Stimulated activated CD4-positive, alpha-beta T cell treated with anti-CD3 and anti-CD28 coated beads, Interleukin-2, amount 100 ng/mL, for 4 hours (primary cell): ENCODE data around the gene ALKBH3.
A peak's percentile ranks its signal among the peaks of the same experiment; 100 is the strongest.

Experiments
- DNase-seq: peaks from one replicate; pipeline ENCODE4 v3.0.0-alpha.2; 2020; ENCODE audit warnings: low read depth

ALKBH3 gene

GRCh38 chr11:43880640-43881159, at the start of gene ALKBH3:
Gene ALKBH3, plus strand, starts transcription at chr11:43880831. Its CDS starts 1,822 bp downstream, at chr11:43882653.
- peak; percentile 85 for DNase-seq

- DNase-seq, result peak; percentile 57
These were observed 49.6 kb upstream of the ALKBH3 start for GRCh38 chr11:43830928-43831440.

- no peak for DNase-seq
These were observed 48.1 kb upstream of the ALKBH3 start for GRCh38 chr11:43832536-43832935.

GRCh38 chr11:43833657-43834073, 47.0 kb upstream of the ALKBH3 start:
- DNase-seq, result no peak

- no peak for DNase-seq
These were observed 46.3 kb upstream of the ALKBH3 start for GRCh38 chr11:43834286-43834685.

- no peak for DNase-seq
These were observed 45.5 kb upstream of the ALKBH3 start for GRCh38 chr11:43835104-43835503.

- DNase-seq, result no peak
These were observed 42.8 kb upstream of the ALKBH3 start for GRCh38 chr11:43837879-43838278.

- DNase-seq, result no peak
These were observed 38.6 kb upstream of the ALKBH3 start for GRCh38 chr11:43842021-43842420.

- no peak for DNase-seq
These were observed 34.8 kb upstream of the ALKBH3 start for GRCh38 chr11:43845816-43846215.

- DNase-seq, result peak; percentile 51
These were observed 28.5 kb upstream of the ALKBH3 start for GRCh38 chr11:43852057-43852636.

GRCh38 chr11:43853781-43854180, 26.9 kb upstream of the ALKBH3 start:
- no peak for DNase-seq

- DNase-seq, result no peak
These were observed 23.6 kb upstream of the ALKBH3 start for GRCh38 chr11:43856993-43857392.

GRCh38 chr11:43861141-43861540, 19.5 kb upstream of the ALKBH3 start:
- no peak for DNase-seq

- no peak for DNase-seq
These were observed 14.1 kb upstream of the ALKBH3 start for GRCh38 chr11:43866520-43866919.

GRCh38 chr11:43866969-43867368, 13.7 kb upstream of the ALKBH3 start:
- DNase-seq, result no peak

GRCh38 chr11:43868852-43869567, 11.6 kb upstream of the ALKBH3 start:
- DNase-seq, result peak; percentile 29

- DNase-seq, result no peak
These were observed 9.6 kb upstream of the ALKBH3 start for GRCh38 chr11:43871051-43871450.

- DNase-seq, result no peak
These were observed 7.6 kb upstream of the ALKBH3 start for GRCh38 chr11:43872995-43873394.

GRCh38 chr11:43874078-43874477, 6.6 kb upstream of the ALKBH3 start:
- no peak for DNase-seq

GRCh38 chr11:43874738-43875137, 5.9 kb upstream of the ALKBH3 start:
- DNase-seq, result no peak

- DNase-seq, result no peak
These were observed 617 bp upstream of the ALKBH3 start for GRCh38 chr11:43879789-43880639.

- DNase-seq, result no peak
These were observed 12.2 kb downstream of the ALKBH3 start for GRCh38 chr11:43892851-43893250.
